ENCODE data around the gene EPS8L1. TPM values are rescaled to one million over a fixed set of nuclear protein-coding genes. Genes with fewer than 3 reads are reported as not detected.
"Not testable (repeated sequence)": the region's sequence is repeated elsewhere in the genome, so short reads cannot be mapped to it uniquely, and the experiment has no call there.

Gene EPS8L1
- total RNA-seq, 4 donors from 2014 or later: 1.0 to 8.7 (median 1.2) TPM

DNA sequence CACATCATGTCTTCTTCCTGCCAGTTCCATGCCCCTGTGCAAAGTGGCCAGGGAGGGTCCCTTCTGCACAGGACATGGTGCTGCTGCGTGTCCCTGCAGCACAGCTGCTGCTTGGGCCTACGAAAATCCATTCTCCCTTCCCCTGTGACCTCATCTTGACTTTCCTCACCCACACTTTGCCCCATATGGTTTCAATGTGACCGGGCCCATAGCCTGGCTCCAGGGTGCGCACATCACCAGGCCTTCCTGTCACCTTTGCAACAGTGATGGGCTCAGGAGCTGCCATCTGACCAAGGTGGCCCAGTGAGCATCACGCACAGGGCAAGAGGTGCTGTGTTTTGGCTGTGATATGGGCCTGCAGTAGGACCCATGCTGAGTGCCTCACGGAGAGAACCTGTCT, 30.9 kb downstream of the EPS8L1 start:
- no peak overlapping the region for H3K27ac ChIP-seq (replicated peaks in 1 of 4)
- H3K4me1 ChIP-seq: peaks cover 3 to 28% (median 21%) of the 10 kb centered on the region in 4 donors
- no peak for TF ChIP-seq POLR2AphosphoS5 (IDR thresholded peaks at IDR 0.05)
- TF ChIP-seq EP300 (IDR thresholded peaks at IDR 0.05): no peak
- no peak for TF ChIP-seq POLR2A (IDR thresholded peaks at IDR 0.05; ENCODE audit: low read depth)
- TF ChIP-seq, protein P1, sequence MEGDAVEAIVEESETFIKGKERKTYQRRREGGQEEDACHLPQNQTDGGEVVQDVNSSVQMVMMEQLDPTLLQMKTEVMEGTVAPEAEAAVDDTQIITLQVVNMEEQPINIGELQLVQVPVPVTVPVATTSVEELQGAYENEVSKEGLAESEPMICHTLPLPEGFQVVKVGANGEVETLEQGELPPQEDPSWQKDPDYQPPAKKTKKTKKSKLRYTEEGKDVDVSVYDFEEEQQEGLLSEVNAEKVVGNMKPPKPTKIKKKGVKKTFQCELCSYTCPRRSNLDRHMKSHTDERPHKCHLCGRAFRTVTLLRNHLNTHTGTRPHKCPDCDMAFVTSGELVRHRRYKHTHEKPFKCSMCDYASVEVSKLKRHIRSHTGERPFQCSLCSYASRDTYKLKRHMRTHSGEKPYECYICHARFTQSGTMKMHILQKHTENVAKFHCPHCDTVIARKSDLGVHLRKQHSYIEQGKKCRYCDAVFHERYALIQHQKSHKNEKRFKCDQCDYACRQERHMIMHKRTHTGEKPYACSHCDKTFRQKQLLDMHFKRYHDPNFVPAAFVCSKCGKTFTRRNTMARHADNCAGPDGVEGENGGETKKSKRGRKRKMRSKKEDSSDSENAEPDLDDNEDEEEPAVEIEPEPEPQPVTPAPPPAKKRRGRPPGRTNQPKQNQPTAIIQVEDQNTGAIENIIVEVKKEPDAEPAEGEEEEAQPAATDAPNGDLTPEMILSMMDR (IDR thresholded peaks at IDR 0.05): no peak
- WGBS: 92% methylated on average over 5 of the region's 6 CpGs
- H3K27me3 ChIP-seq: no peaks in the 10 kb centered on the region
- no peak overlapping the region for H3K4me3 ChIP-seq
- no peak for DNase-seq (ENCODE audit: extremely low spot score)
- peaks cover 0 to 6% (median 2%) of the 10 kb centered on the region in 4 donors for H3K9me3 ChIP-seq
- intact Hi-C loops (cut with DNase I): no loop called here
- peaks cover 35 to 70% (median 60%) of the 10 kb centered on the region in 4 donors for H3K36me3 ChIP-seq

DNA sequence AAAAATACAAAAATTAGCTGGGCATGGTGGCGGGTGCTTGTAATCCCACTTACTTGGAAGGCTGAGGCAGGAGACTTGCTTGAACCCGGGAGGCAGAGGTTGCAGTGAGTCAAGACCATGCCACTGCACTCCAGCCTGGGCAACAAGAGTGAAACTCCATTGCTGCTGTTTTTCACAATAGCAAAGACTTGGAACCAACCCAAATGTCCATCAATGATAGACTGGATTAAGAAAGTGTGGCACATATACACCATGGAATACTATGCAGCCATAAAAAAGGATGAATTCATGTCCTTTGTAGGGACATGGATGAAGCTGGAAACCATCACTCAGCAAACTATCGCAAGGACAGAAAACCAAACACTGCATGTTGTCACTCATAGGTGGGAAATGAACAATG, 31.6 kb downstream of the EPS8L1 start:
- not testable (repeated sequence) for DNase-seq (ENCODE audit: extremely low spot score)

DNA sequence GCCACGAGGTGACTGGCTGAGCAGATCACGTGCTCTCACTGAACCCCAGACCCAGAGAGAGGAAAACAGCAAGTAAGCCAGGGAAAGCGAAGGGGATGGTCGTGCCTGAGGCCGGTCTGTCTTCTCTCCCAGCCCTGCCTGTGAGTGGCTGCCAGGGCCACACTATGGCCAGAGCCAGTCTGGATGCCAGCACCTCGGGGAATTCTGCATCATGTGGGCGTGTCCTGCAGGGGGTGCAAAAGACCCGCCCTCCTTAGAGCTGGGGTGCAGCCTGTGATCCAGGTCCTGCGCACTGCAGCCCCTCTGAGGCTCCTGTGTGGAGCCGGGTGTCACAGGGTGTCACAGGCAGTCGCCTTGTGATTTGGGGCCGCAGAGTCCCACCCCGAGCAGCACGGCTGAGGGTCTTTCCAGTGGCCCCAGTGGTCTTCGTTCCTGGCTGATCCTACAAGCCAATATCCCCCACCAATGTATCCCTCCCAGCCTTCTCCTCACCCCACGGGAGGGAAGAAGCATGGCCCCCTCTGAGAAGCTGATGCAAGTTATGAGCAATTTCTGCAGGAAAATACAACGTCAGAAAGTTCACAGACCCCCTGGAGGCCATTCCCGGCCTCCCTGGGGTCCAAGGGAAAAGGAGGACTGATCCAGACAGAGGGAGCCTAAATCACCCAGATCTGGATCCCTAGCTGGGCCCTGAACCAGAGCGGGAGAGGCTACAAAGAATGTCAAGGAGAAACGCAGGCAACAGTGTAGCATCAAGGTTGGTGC, 34.0 kb downstream of the EPS8L1 start:
- WGBS: 82% methylated on average over 15 of the region's 20 CpGs
- Histone ChIP-seq H3K36me3 (peaks cover 16 to 59% (median 47%) of the 10 kb centered on the region in 4 donors), H3K4me1 (peaks cover 34 to 59% (median 52%) of the 10 kb centered on the region in 4 donors), H3K9me3 (no peaks in the 10 kb centered on the region), H3K27me3 (no peaks in the 10 kb centered on the region), H3K4me3 (no peak overlapping the region), H3K27ac (replicated peaks in 1 of 4) (peak overlapping the region; percentile 96 to 99 (median 97))
- no peak for DNase-seq (ENCODE audit: extremely low spot score)
- TF ChIP-seq POLR2A (IDR thresholded peaks at IDR 0.05; ENCODE audit: low read depth) (no peak), POLR2AphosphoS5 (IDR thresholded peaks at IDR 0.05) (no peak), EP300 (IDR thresholded peaks at IDR 0.05) (no peak)
- TF ChIP-seq, protein P1 (IDR thresholded peaks at IDR 0.05): no peak
- intact Hi-C loops (cut with DNase I): loop anchor here (10.0 kb wide), 1 partner anchor 545 kb away; the partner anchor contains the start of gene U2AF2

More for the DNA sequence above, 31.6 kb downstream of the EPS8L1 start:
- H3K9me3 ChIP-seq; H3K4me3 ChIP-seq; H3K27ac ChIP-seq (replicated peaks in 1 of 4); H3K27me3 ChIP-seq; intact Hi-C loops (cut with DNase I): not testable (repeated sequence)
- 100% methylated on average over 3 of the region's 3 CpGs for WGBS
- H3K36me3 ChIP-seq: peaks cover 28 to 70% (median 57%) of the 10 kb centered on the region in 4 donors
- peaks cover 10 to 34% (median 28%) of the 10 kb centered on the region in 4 donors for H3K4me1 ChIP-seq

DNA sequence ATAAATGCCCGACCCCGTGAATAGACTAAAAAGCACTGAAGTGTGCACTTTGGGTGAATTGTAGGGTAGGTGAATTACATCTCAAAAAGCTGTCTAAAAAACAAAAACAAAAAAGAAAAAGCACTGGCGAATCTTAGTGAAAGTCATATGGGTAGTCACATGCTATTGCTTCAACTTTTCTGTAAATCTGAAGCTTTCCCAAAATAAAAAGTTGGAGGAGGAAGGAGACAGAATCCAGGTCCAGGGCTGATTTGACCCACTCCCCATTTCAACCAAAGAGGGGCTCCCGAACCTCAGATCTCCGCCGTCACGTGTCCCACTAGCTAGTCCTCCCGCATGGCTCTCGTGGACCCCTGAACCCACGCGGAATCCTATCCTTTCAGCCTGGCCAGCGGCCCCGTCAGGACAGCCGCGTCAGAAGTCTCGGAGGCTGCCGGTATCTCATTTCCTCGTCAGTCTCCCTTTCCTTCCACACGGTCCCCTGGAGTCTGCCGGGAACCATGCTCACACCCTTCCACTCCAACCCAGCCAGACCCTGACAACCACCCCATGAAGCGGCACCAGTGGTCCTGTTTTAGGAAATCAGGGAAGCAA, 35.7 kb downstream of the EPS8L1 start:
- Histone ChIP-seq H3K9me3 (no peaks in the 10 kb centered on the region), H3K27ac (replicated peaks in 1 of 4) (peak overlapping the region; percentile 96 to 99 (median 97)), H3K27me3 (no peaks in the 10 kb centered on the region), H3K4me3 (peak overlapping the region; percentile 6 to 25 (median 16)), H3K4me1 (peaks cover 50 to 75% (median 69%) of the 10 kb centered on the region in 4 donors), H3K36me3 (peaks cover 16 to 44% (median 40%) of the 10 kb centered on the region in 4 donors)
- 73% methylated on average over 18 of the region's 21 CpGs for WGBS
- intact Hi-C loops (cut with DNase I): loop anchor here (10.0 kb wide), 1 partner anchor 543 kb away; the partner anchor contains the start of gene U2AF2
- no peak for DNase-seq (ENCODE audit: extremely low spot score)
- no peak for TF ChIP-seq POLR2A (IDR thresholded peaks at IDR 0.05; ENCODE audit: low read depth)
- TF ChIP-seq EP300 (IDR thresholded peaks at IDR 0.05): no peak
- TF ChIP-seq POLR2AphosphoS5 (IDR thresholded peaks at IDR 0.05): peak in 1 of 2 donors; percentile 49
- TF ChIP-seq, protein P1 (IDR thresholded peaks at IDR 0.05): no peak

DNA sequence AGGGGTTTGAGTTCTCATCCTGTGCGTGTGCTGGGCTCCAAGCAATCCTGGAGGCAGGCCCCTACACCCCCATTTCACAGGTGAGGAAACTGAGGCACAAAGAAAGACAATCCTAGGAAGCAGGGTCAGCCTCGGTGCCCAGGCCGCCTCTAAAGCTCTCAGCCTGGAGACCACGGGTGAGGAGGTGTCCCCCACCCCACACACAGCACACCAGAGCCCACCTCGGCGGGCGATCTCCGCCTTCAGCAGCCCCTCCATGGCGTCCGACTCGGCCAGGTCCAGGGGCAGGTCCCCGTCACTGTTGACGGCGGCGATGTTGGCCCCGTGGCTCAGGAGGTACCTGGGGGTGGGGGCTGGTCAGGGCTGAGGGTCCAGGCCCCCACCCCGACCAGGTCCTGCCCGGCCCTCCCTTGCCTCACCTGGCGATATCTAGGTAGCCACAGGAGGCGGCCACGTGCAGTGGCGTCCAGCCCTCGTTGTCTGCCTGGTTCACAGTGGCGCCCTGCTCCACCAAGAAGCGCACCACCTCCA, 36.6 kb downstream of the EPS8L1 start:
- Histone ChIP-seq H3K27ac (replicated peaks in 1 of 4) (peak overlapping the region; percentile 96 to 99 (median 97)), H3K4me1 (peaks cover 50 to 78% (median 72%) of the 10 kb centered on the region in 4 donors), H3K4me3 (peak overlapping the region in 3 of 4 donors; percentile 90 to 98 (median 91)), H3K9me3 (no peaks in the 10 kb centered on the region), H3K27me3 (no peaks in the 10 kb centered on the region), H3K36me3 (peaks cover 9 to 35% (median 31%) of the 10 kb centered on the region in 4 donors)
- DNase-seq (ENCODE audit: extremely low spot score): no peak
- intact Hi-C loops (cut with DNase I): loop anchor here (10.0 kb wide), 1 partner anchor 542 kb away; the partner anchor contains the start of gene U2AF2
- 80% methylated on average over 3 of the region's 25 CpGs for WGBS
- TF ChIP-seq, protein P1 (IDR thresholded peaks at IDR 0.05): no peak
- no peak for TF ChIP-seq EP300 (IDR thresholded peaks at IDR 0.05)
- no peak for TF ChIP-seq POLR2A (IDR thresholded peaks at IDR 0.05; ENCODE audit: low read depth)
- no peak for TF ChIP-seq POLR2AphosphoS5 (IDR thresholded peaks at IDR 0.05)
